Endothelial cell of umbilical vein (primary cell): ENCODE results near the gene OR6V1. TPM values are rescaled to one million over a fixed set of nuclear protein-coding genes. Genes with fewer than 3 reads are reported as not detected.

Experiments used
- BruUV-seq: library from RNA; stranded (reverse); fragments of 400-500 nt; replicated peaks from 2 replicates; lab custom pipeline; 2021; lab: Mats Ljungman, UMichigan
- CTCF ChIA-PET: fragments of 300-600, 350-600 bp; sonication (Branson Sonifier 250); formaldehyde crosslinking; loops from one replicate; lab custom pipeline; 2021; ENCODE audit warnings: antibody characterized with exemption, inconsistent platforms; lab: Charles Lee
- POLR2A ChIA-PET: fragments of 300-600, 350-600 bp; sonication (Branson Sonifier 250); formaldehyde crosslinking; loops from one replicate; lab custom pipeline; 2021; ENCODE audit warnings: antibody characterized with exemption, inconsistent platforms; lab: Charles Lee
- DNase-seq: peaks from one replicate; pipeline ENCODE4 v3.0.0-alpha.2; 2011; ENCODE audit warnings: low read depth, low spot score
- FAIRE-seq: peaks from 2 replicates; lab custom pipeline; 2011; peaks lifted over from hg19 to GRCh38; lab: Jason Lieb, UNC
- H2AFZ ChIP-seq: 2 replicates; pipeline ENCODE4 v1.6.0; 2012; ENCODE audit warnings: low read depth, low read length, control low read depth, inconsistent platforms
- H3K27ac ChIP-seq: 2 replicates; pipeline ENCODE4 v1.5.1; 2011; ENCODE audit warnings: low read depth, mild to moderate bottlenecking, control low read depth, low read length, moderate library complexity; ENCODE audit not compliant: insufficient read depth
- H3K27me3 ChIP-seq, 2 experiments: 2 replicates each; pipeline versions ENCODE4 v1.6.0 to v1.6.1; 2011; ENCODE audit warnings: low read length in 2 of 2, mixed read lengths in 1 of 2; ENCODE audit not compliant: control insufficient read depth in 2 of 2, insufficient read depth in 2 of 2
- H3K36me3 ChIP-seq, 2 experiments: 2 replicates in 1 of 2; 3 replicates in 1 of 2; pipeline ENCODE4 v1.5.1; 2011; ENCODE audit warnings: low read length in 2 of 2, mild to moderate bottlenecking in 1 of 2, moderate library complexity in 1 of 2; ENCODE audit not compliant: control insufficient read depth in 2 of 2, insufficient read depth in 2 of 2; ENCODE audit errors: extremely low read depth in 1 of 2
- H3K4me1 ChIP-seq: 3 replicates; pipeline ENCODE4 v1.5.1; 2011; ENCODE audit warnings: mild to moderate bottlenecking, low read length; ENCODE audit not compliant: control insufficient read depth, insufficient read depth; ENCODE audit errors: extremely low read depth
- H3K4me2 ChIP-seq: 2 replicates; pipeline ENCODE4 v1.6.1; 2011; ENCODE audit warnings: low read length, control low read depth, mixed read lengths; ENCODE audit not compliant: insufficient read depth
- H3K4me3 ChIP-seq, 3 experiments: fragments of 200-600 bp in 1 of 3; sonication (generic), shearing (Covaris generic) in 1 of 3; replicated peaks in 1 of 3; 2 replicates each; pipeline ENCODE4 v1.5.1; 2011 to 2016; ENCODE audit warnings: control low read depth in 3 of 3, low read length in 3 of 3, mild to moderate bottlenecking in 2 of 3, inconsistent platforms in 1 of 3, low read depth in 1 of 3, moderate library complexity in 1 of 3; ENCODE audit not compliant: insufficient read depth in 1 of 3
- H3K79me2 ChIP-seq: 2 replicates; pipeline ENCODE4 v1.6.0; 2012; ENCODE audit warnings: low read length, inconsistent platforms; ENCODE audit not compliant: control insufficient read depth, insufficient read depth
- H3K9ac ChIP-seq: replicated peaks from 2 replicates; pipeline ENCODE3; 2011; ENCODE audit warnings: low read length, control low read depth; ENCODE audit not compliant: insufficient read depth; ENCODE audit errors: extremely low read depth
- H3K9me1 ChIP-seq: replicated peaks from 3 replicates; pipeline ENCODE4 v1.6.0; 2011; ENCODE audit warnings: mild to moderate bottlenecking, low read length; ENCODE audit not compliant: control insufficient read depth, insufficient read depth; ENCODE audit errors: extremely low read depth
- H3K9me3 ChIP-seq: replicated peaks from 2 replicates; pipeline ENCODE4 v1.5.1; 2012; ENCODE audit warnings: low read length, inconsistent platforms; ENCODE audit not compliant: control insufficient read depth, insufficient read depth
- H4K20me1 ChIP-seq: replicated peaks from 2 replicates; pipeline ENCODE3; 2011; ENCODE audit warnings: mild to moderate bottlenecking, low read length; ENCODE audit not compliant: control insufficient read depth, insufficient read depth; ENCODE audit errors: extremely low read depth
- CTCF ChIP-seq, 2 donors: IDR thresholded peaks; 1 replicate in 1 of 2; 2 replicates in 1 of 2; pipeline ENCODE4 v1.5.1; 2011; ENCODE audit warnings: low read length in 2 of 2, mild to moderate bottlenecking in 2 of 2, moderate library complexity in 2 of 2, control low read depth in 1 of 2, inconsistent platforms in 1 of 2, low read depth in 1 of 2; ENCODE audit not compliant: insufficient read depth in 1 of 2; ENCODE audit errors: extremely low read depth in 1 of 2
- MYC ChIP-seq: IDR thresholded peaks from one replicate; pipeline ENCODE4 v1.6.1; 2011; ENCODE audit warnings: mild to moderate bottlenecking, low read depth, low read length
- dilution Hi-C: fragments of 300-500 bp; cut with MboI; formaldehyde crosslinking; loops from one replicate; pipeline ENCODE4 v1.15.0; 2019; ENCODE audit warnings: low sequenced_read_pairs; ENCODE audit not compliant: extremely low pct_ligation_motif_present
- intact Hi-C: fragments of 100-400 bp; cut with micrococcal nuclease; formaldehyde crosslinking; loops from one replicate; pipeline ENCODE4 v1.10.0; 2022
- polyA plus RNA-seq, 4 experiments: library from polyadenylated mRNA; depleted of rRNA in 3 of 4; stranded (reverse) in 3 of 4; unstranded in 1 of 4; fragments of >200 nt; gene quantifications; 2 replicates each; pipeline versions ENCODE4 v1.2.1 to v1.2.3, GENCODE V29; 2011 to 2012; ENCODE audit warnings: missing spikeins in 1 of 4
- total RNA-seq: library from RNA; stranded (reverse); gene quantifications from 2 replicates; pipeline ENCODE4 v1.2.3, GENCODE V29; 2021

Gene OR6V1
- total and polyA plus RNA-seq, 2 donors (not counting 3 experiments of a cell fraction or from before 2014, with no cell fraction given), result not detected

- Histone ChIP-seq H3K4me2 (no peak overlapping the region), H3K4me1 (peaks cover under 1% of the 10 kb centered on the region), H3K9me3 (no peaks in the 10 kb centered on the region), H3K79me2 (no peaks in the 10 kb centered on the region), H4K20me1 (no peaks in the 10 kb centered on the region), H3K9ac (no peak overlapping the region), H3K4me3 (no peak overlapping the region), H3K9me1 (no peaks in the 10 kb centered on the region), H3K36me3 (no peaks in the 10 kb centered on the region), H3K27me3 (peaks cover 15 to 18% of the 10 kb centered on the region in 2 experiments), H3K27ac (no peak overlapping the region), H2AFZ (no peak overlapping the region)
- TF ChIP-seq MYC (no peak), CTCF (IDR thresholded peaks at IDR 0.05; ENCODE audit: extremely low read depth in 1 of 2, insufficient read depth in 1 of 2, low read depth in 1 of 2, low read length in 2 of 2) (peak; percentile 88 to 91)
- POLR2A ChIA-PET, result interaction anchor here (1.0 kb wide), 1 partner anchor 207 kb away, joined by 3 read pairs; no protein-coding TSS in a partner anchor
- dilution Hi-C loops (loop anchor here (25.0 kb wide), 1 partner anchor 204 kb away; the partner anchor contains the start of gene TAS2R40), intact Hi-C loops (loop anchor here (1.0 to 5.0 kb wide), 2 partner anchors 207 to 289 kb away; no protein-coding TSS in a partner anchor)
- CTCF ChIA-PET, result interaction anchor here (0.9 to 26.4 kb wide), 10 partner anchors 9 to 473 kb away, joined by 3 to 967 read pairs (median 3); partner anchors contain the start of gene TAS2R40
- BruUV-seq, result no TSS peak
- DNase-seq (peak; percentile 62), FAIRE-seq (peak; percentile 84)
Measured at GRCh38 chr7:143008007-143008901, 43.9 kb upstream of the OR6V1 start.
